Heart left ventricle (tissue), 13 donors: ENCODE measurements around the gene KRT81.

Experiments used
- CTCF ChIP-seq, 12 donors: fragments of 200-600 bp; sonication (generic) in 4 of 12; IDR thresholded peaks; one replicate each; pipeline versions ENCODE4 v1.5.0 to v1.8.0; 2018 to 2022; ENCODE audit warnings: antibody characterized with exemption in 12 of 12, mild to moderate bottlenecking in 5 of 12
- POLR2A ChIP-seq, 2 donors: fragments of 450-650 bp; IDR thresholded peaks; one replicate each; pipeline ENCODE4 v1.6.1; 2017; ENCODE audit warnings: antibody characterized with exemption in 2 of 2, mild to moderate bottlenecking in 2 of 2, moderate library complexity in 2 of 2
- donor health status: ischemic (EF 13 %, LVEDD 7.1; RV severe dilation, severe dysfunction).
- donor health status: DM: no; HTN: yes; CAD: no.
- donor health status: DM: no; HTN: no; CAD: no.
- donor health status: ischemic (EF 25% LVEDD 6.9; RV normal size, moderate dysfunction).
- donor health status: ischemic (EF 25% LVEDD 5.7; RV mildly dilated, moderate dysfunction).
- donor health status: ischemic (EF 35%, LVEDD 5.7; RV mildly dilated, moderate dysfunction).
- donor health status: nonischemic (EF 11% LVEDD 7.7; RV severe dilation, severe dysfunction).
- donor health status: DM: yes; HTN: yes; CAD: no.
- donor health status: PGD.
- donor health status: ischemic (EF 29% LVEDD 5.4; RV normal size, mild dysfunction).
- donor health status: nonischemic (EF 23%, LVEDD 6.1; RV moderate dilation, normal function).

GRCh38 chr12:52331833-52332232 lies 40.5 kb upstream of the KRT81 start:
- TF ChIP-seq CTCF (IDR thresholded peaks at IDR 0.05) (no peak), POLR2A (IDR thresholded peaks at IDR 0.05) (no peak)
